Measurements from ENCODE around the gene RPL32. TPM values are rescaled to one million over a fixed set of nuclear protein-coding genes. Genes with fewer than 3 reads are reported as not detected.

RPL32 gene
- total RNA-seq, 1 donor from 2014 or later, result 1,821 TPM

DNA sequence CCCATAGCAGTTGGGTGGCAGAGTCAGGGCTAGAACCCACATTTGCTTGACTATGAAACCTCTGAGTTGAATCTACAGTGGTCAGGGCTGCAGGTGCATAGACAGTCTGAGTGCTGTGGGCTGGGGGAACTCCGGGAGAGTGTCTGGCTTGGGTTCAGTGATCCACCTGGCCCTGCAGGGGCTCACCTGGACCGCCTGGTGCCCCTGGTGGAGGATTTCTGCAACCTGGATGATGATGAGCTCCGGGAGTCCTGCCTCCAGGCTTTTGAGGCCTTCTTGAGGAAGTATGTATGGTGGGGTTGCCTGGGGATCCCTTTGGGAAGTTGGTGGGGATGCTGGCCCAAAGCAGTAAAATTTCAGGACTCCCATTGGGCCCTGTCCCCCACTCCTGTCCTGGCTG, 28.6 kb downstream of the RPL32 start:
- intact Hi-C loops (cut with DNase I), result loop anchor here (5.0 kb wide), 2 partner anchors 106 to 676 kb away; no protein-coding TSS in a partner anchor
- no peak for DNase-seq (ENCODE audit: low spot score in 2 of 2)
- Histone ChIP-seq H3K27me3 (no peaks in the 10 kb centered on the region), H3K4me3 (no peak overlapping the region), H3K27ac (no peak overlapping the region), H3K9me3 (no peaks in the 10 kb centered on the region), H3K36me3 (peaks cover 42 to 48% of the 10 kb centered on the region in 2 donors), H3K4me1 (peaks cover 0 to 11% of the 10 kb centered on the region in 2 donors)
- TF ChIP-seq, protein P1, sequence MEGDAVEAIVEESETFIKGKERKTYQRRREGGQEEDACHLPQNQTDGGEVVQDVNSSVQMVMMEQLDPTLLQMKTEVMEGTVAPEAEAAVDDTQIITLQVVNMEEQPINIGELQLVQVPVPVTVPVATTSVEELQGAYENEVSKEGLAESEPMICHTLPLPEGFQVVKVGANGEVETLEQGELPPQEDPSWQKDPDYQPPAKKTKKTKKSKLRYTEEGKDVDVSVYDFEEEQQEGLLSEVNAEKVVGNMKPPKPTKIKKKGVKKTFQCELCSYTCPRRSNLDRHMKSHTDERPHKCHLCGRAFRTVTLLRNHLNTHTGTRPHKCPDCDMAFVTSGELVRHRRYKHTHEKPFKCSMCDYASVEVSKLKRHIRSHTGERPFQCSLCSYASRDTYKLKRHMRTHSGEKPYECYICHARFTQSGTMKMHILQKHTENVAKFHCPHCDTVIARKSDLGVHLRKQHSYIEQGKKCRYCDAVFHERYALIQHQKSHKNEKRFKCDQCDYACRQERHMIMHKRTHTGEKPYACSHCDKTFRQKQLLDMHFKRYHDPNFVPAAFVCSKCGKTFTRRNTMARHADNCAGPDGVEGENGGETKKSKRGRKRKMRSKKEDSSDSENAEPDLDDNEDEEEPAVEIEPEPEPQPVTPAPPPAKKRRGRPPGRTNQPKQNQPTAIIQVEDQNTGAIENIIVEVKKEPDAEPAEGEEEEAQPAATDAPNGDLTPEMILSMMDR (IDR thresholded peaks at IDR 0.05), result no peak

GRCh38 chr3:12810961-12811360, 30.4 kb downstream of the RPL32 start:
- H3K27me3 ChIP-seq, result no peaks in the 10 kb centered on the region
- H3K9me3 ChIP-seq, result no peaks in the 10 kb centered on the region
- peaks cover 0 to 11% of the 10 kb centered on the region in 2 donors for H3K4me1 ChIP-seq
- H3K27ac ChIP-seq, result peak overlapping the region; percentile 53 to 77
- peaks cover 25 to 40% of the 10 kb centered on the region in 2 donors for H3K36me3 ChIP-seq
- intact Hi-C loops (cut with DNase I), result loop anchor here (1.0 to 5.0 kb wide), 4 partner anchors 15 to 674 kb away; partner anchors contain the start of genes CAND2 and RPL32
- H3K4me3 ChIP-seq, result no peak overlapping the region
- no peak for DNase-seq (ENCODE audit: low spot score in 2 of 2)
- TF ChIP-seq, protein P1 (IDR thresholded peaks at IDR 0.05), result no peak

DNA sequence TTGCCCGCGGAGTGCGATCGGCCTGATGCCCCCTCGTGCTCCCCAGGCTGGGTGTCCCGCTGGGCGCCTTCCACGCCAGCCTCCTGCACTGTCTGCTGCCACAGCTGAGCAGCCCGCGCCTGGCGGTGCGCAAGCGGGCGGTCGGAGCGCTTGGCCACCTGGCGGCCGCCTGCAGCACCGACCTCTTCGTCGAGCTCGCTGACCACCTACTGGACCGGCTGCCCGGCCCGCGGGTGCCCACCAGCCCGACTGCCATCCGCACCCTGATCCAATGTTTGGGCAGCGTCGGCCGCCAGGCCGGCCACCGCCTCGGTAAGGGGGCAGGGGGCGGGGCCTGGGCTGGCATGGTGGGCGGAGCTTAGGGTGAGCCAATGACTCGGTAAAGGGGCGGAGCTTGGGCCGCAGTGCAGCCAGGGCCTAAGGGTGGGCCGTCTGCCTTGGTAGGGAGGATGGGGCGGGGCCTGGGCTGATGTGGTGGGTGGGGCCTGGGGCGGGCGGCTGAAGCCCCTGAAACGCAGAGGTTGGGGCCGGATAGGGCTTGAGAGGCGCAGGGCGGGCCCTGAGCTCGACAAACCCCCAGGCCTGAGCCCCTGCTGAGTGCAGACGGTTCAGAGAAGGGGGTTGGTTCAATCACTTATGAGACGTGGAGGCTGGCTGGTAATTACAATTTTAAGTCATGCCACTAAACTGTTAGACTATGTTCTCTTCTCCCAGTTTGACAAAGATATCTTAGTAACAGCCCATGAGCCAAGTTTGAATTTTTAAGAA, 31.2 kb downstream of the RPL32 start:
- intact Hi-C loops (cut with DNase I), result loop anchor here (1.0 to 5.0 kb wide), 4 partner anchors 14 to 673 kb away; partner anchors contain the start of genes CAND2 and RPL32
- Histone ChIP-seq H3K36me3 (peaks cover 18 to 39% of the 10 kb centered on the region in 2 donors), H3K4me3 (peak overlapping the region; percentile 37 to 57), H3K27ac (peak overlapping the region; percentile 53 to 77), H3K27me3 (no peaks in the 10 kb centered on the region), H3K4me1 (peaks cover 0 to 11% of the 10 kb centered on the region in 2 donors), H3K9me3 (no peaks in the 10 kb centered on the region)
- TF ChIP-seq, protein P1 (IDR thresholded peaks at IDR 0.05), result peak; percentile 76 to 92 (median 85)
- DNase-seq (ENCODE audit: low spot score in 2 of 2), result peak; percentile 87 to 98

GRCh38 chr3:12809435-12809834, 31.9 kb downstream of the RPL32 start:
- DNase-seq (ENCODE audit: low spot score in 2 of 2), result no peak
- Histone ChIP-seq H3K4me3 (peak overlapping the region; percentile 37 to 57), H3K9me3 (no peaks in the 10 kb centered on the region), H3K27ac (peak overlapping the region; percentile 53 to 77), H3K36me3 (peaks cover 12 to 37% of the 10 kb centered on the region in 2 donors), H3K4me1 (peaks cover 0 to 11% of the 10 kb centered on the region in 2 donors), H3K27me3 (no peaks in the 10 kb centered on the region)
- intact Hi-C loops (cut with DNase I), result no loop called here
- TF ChIP-seq, protein P1 (IDR thresholded peaks at IDR 0.05), result no peak

DNA sequence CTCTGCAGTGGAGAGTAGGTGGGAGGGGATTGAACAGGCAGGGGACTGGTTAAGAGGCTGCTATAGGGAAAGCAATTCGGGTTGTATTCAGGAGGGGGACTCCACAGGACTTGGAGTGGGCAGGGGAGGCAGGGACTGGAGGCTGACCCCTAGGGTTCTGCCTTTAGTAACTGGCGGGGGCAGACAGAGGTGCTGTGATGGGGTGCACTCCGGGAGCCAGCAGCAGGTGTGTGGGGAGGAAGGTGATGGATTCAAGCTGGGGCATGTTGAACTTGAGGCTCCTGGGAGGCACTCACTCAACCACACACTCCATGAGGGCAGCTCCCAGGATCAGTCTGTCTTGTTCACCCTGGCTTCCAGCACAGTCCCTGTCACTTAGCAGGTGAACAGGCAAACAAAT, 32.4 kb downstream of the RPL32 start:
- peak overlapping the region in 1 of 2 donors; percentile 53 for H3K27ac ChIP-seq
- intact Hi-C loops (cut with DNase I), result no loop called here
- no peaks in the 10 kb centered on the region for H3K9me3 ChIP-seq
- H3K4me3 ChIP-seq, result no peak overlapping the region
- peaks cover 8 to 38% of the 10 kb centered on the region in 2 donors for H3K36me3 ChIP-seq
- H3K27me3 ChIP-seq, result no peaks in the 10 kb centered on the region
- no peak for DNase-seq (ENCODE audit: low spot score in 2 of 2)
- TF ChIP-seq, protein P1 (IDR thresholded peaks at IDR 0.05), result no peak
- peaks cover 0 to 11% of the 10 kb centered on the region in 2 donors for H3K4me1 ChIP-seq
